ENCODE results near the gene ARVCF. TPM values are rescaled to one million over a fixed set of nuclear protein-coding genes. Genes with fewer than 3 reads are reported as not detected.

Gene ARVCF
- total RNA-seq, 2 donors from 2014 or later = 12.5 to 13.4 TPM

Small RNA genes lying within 50 kb of the gene (microRNA-seq; reads per million reads assigned to microRNA genes)
- gene MIR185 (845 to 852 reads per million in 2 donors), gene MIR4761 (0 to 0.54 reads per million in 2 donors)

Other genes starting within 250 kb of the ARVCF start
- 1 to 10 TPM; 2.5 to 4.5 TPM for gene GNB1L, start 161.9 kb downstream of the ARVCF start, total RNA-seq
- 1 to 10 TPM; 6.8 to 7.7 TPM for gene RTL10, start 161.9 kb downstream of the ARVCF start, total RNA-seq
- 100 to 1,000 TPM; 101 to 103 TPM for gene COMT, start 75.1 kb downstream of the ARVCF start, total RNA-seq
- gene TXNRD2, start 75.0 kb downstream of the ARVCF start, total RNA-seq = 10 to 100 TPM; 22.7 to 29.6 TPM
- gene TANGO2, start 4.3 kb upstream of the ARVCF start, total RNA-seq = 10 to 100 TPM; 55.0 to 80.0 TPM
- 10 to 100 TPM; 13.3 to 19.9 TPM for gene DGCR8, start 63.4 kb upstream of the ARVCF start, total RNA-seq
- gene RANBP1, start 99.3 kb upstream of the ARVCF start, total RNA-seq = 10 to 100 TPM; 38.3 to 50.4 TPM
- 10 to 100 TPM; 26.7 to 29.3 TPM for gene TRMT2A, start 100.4 kb upstream of the ARVCF start, total RNA-seq
- 10 to 100 TPM; 48.3 to 48.9 TPM for gene ZDHHC8, start 115.0 kb upstream of the ARVCF start, total RNA-seq
- under 1 TPM; 0.44 to 0.62 TPM for gene CCDC188, start 134.2 kb upstream of the ARVCF start, total RNA-seq

Data from left cardiac atrium (tissue), 2 donors.